HepG2 (cell line): Measurements from ENCODE around the gene LDB3. TPM values are rescaled to one million over a fixed set of nuclear protein-coding genes. Genes with fewer than 3 reads are reported as not detected.

Experiments
- ATAC-seq: fragments of 200-7000 bp; cut with Tn5 transposase; 3 replicates; pipeline ENCODE4 v1.9.1; 2020; ENCODE audit warnings: mild to moderate bottlenecking, moderate library complexity
- BruUV-seq: library from RNA; stranded (reverse); fragments of 400-500 nt; replicated peaks from 2 replicates; lab custom pipeline; 2021; lab: Mats Ljungman, UMichigan
- CTCF ChIA-PET: fragments of 300-600 bp; formaldehyde crosslinking; extraction: SDS; loops from one replicate; lab custom pipeline; 2021; ENCODE audit warnings: low total read pairs, inconsistent platforms, low intra/inter-chr PET ratio; lab: Yijun Ruan, JAX
- POLR2A ChIA-PET: fragments of 350-600 bp; sonication (Branson Sonifier 250); formaldehyde crosslinking; loops from one replicate; lab custom pipeline; 2020; ENCODE audit warnings: antibody characterized with exemption, inconsistent platforms; lab: Yijun Ruan, JAX
- DNase-seq: peaks from one replicate; pipeline ENCODE4 v3.0.0-alpha.2; 2015; ENCODE audit warnings: low spot score
- FAIRE-seq: peaks from 3 replicates; lab custom pipeline; 2011; peaks lifted over from hg19 to GRCh38; lab: Jason Lieb, UNC
- H2AFZ ChIP-seq: one replicate; pipeline ENCODE4 v1.6.1; 2011; ENCODE audit warnings: low read length, inconsistent platforms
- H3K27ac ChIP-seq: fragments of 300-600 bp; 3 replicates; pipeline ENCODE4 v1.8.0; 2011; ENCODE audit warnings: mixed run types, mild to moderate bottlenecking, mixed read lengths, low read length, inconsistent platforms; ENCODE audit not compliant: insufficient read depth; ENCODE audit errors: extremely low read length
- H3K27me3 ChIP-seq, 2 experiments: fragments of 200-600 bp in 1 of 2; 2 replicates in 1 of 2; 3 replicates in 1 of 2; pipeline versions ENCODE4 v1.6.0 to v1.8.0; 2011; ENCODE audit warnings: low read length in 2 of 2, mild to moderate bottlenecking in 2 of 2, moderate library complexity in 2 of 2, inconsistent platforms in 1 of 2; ENCODE audit not compliant: insufficient read depth in 2 of 2, control insufficient read depth in 1 of 2
- H3K36me3 ChIP-seq, 2 experiments: fragments of 200-600 bp in 1 of 2; replicated peaks in 1 of 2; 2 replicates in 1 of 2; 3 replicates in 1 of 2; pipeline versions ENCODE4 v1.5.1 to v1.8.0; 2011; ENCODE audit warnings: low read length in 2 of 2, inconsistent platforms in 1 of 2; ENCODE audit not compliant: insufficient read depth in 2 of 2, control insufficient read depth in 1 of 2
- H3K4me1 ChIP-seq: 2 replicates; pipeline ENCODE4 v1.5.1; 2012; ENCODE audit warnings: low read length, inconsistent platforms; ENCODE audit not compliant: insufficient read depth
- H3K4me2 ChIP-seq: 2 replicates; pipeline ENCODE4 v1.6.0; 2011; ENCODE audit warnings: low read depth, low read length, inconsistent platforms
- H3K4me3 ChIP-seq, 3 experiments: fragments of 200-600 bp in 1 of 3; sonication (generic), shearing (Covaris generic) in 1 of 3; replicated peaks in 1 of 3; 2 replicates each; pipeline ENCODE4 v1.5.1; 2011 to 2016; ENCODE audit warnings: low read length in 3 of 3, inconsistent platforms in 2 of 3, low read depth in 2 of 3, mild to moderate bottlenecking in 2 of 3, control low read depth in 1 of 3, mixed read lengths in 1 of 3; ENCODE audit not compliant: insufficient read depth in 1 of 3
- H3K79me2 ChIP-seq: one replicate; pipeline ENCODE4 v1.6.1; 2011; ENCODE audit warnings: low read length, inconsistent platforms; ENCODE audit not compliant: insufficient read depth
- H3K9ac ChIP-seq: 2 replicates; pipeline ENCODE4 v1.6.0; 2011; ENCODE audit warnings: mild to moderate bottlenecking, low read depth, low read length, inconsistent platforms; ENCODE audit not compliant: insufficient read depth
- H3K9me3 ChIP-seq: 2 replicates; pipeline ENCODE4 v1.5.1; 2012; ENCODE audit warnings: mild to moderate bottlenecking, low read length
- H4K20me1 ChIP-seq: 2 replicates; pipeline ENCODE4 v1.6.0; 2011; ENCODE audit warnings: inconsistent platforms, mild to moderate bottlenecking, low read length, moderate library complexity; ENCODE audit not compliant: insufficient read depth
- BRD4 ChIP-seq: sonication (generic); formaldehyde crosslinking; IDR thresholded peaks from 2 replicates; pipeline ENCODE4 v1.4.0; 2020; ENCODE audit warnings: missing genetic modification reagents
- FOSL1 ChIP-seq: sonication (generic); formaldehyde crosslinking; IDR thresholded peaks from 2 replicates; pipeline ENCODE4 v1.9.0; 2021; ENCODE audit warnings: missing genetic modification reagents, borderline replicate concordance
- GATA4 ChIP-seq: sonication (generic); IDR thresholded peaks from 2 replicates; pipeline ENCODE4 v1.6.1; 2016; ENCODE audit warnings: antibody characterized with exemption, low read depth, borderline replicate concordance
- HIC2 ChIP-seq: sonication (generic); formaldehyde crosslinking; IDR thresholded peaks from 2 replicates; pipeline ENCODE4 v1.9.0; 2022; ENCODE audit warnings: low read depth, missing genetic modification reagents
- KMT2A ChIP-seq: sonication (generic); formaldehyde crosslinking; IDR thresholded peaks from 2 replicates; pipeline ENCODE4 v1.4.0; 2020; ENCODE audit warnings: missing genetic modification reagents
- NCOR1 ChIP-seq: fragments of 200-600 bp; sonication (generic); IDR thresholded peaks from 2 replicates; pipeline ENCODE4 v1.7.0; 2017; ENCODE audit warnings: antibody characterized with exemption, low read length, borderline replicate concordance
- RORA ChIP-seq: sonication (generic); formaldehyde crosslinking; IDR thresholded peaks from 2 replicates; pipeline ENCODE4 v1.5.0; 2020; ENCODE audit warnings: mild to moderate bottlenecking, missing genetic modification reagents, moderate library complexity
- SMARCE1 ChIP-seq: fragments of 450-650 bp; IDR thresholded peaks from 2 replicates; pipeline ENCODE4 v1.6.1; 2017; ENCODE audit warnings: borderline replicate concordance
- ZNF33A ChIP-seq: sonication (generic); formaldehyde crosslinking; IDR thresholded peaks from 2 replicates; pipeline ENCODE4 v1.5.1; 2020; ENCODE audit warnings: missing genetic modification reagents, mild to moderate bottlenecking, moderate library complexity, borderline replicate concordance
- ZNF430 ChIP-seq: sonication (generic); formaldehyde crosslinking; IDR thresholded peaks from 2 replicates; pipeline ENCODE4 v1.9.0; 2021; ENCODE audit warnings: mild to moderate bottlenecking, missing genetic modification reagents
- ZNF784 ChIP-seq: sonication (generic); formaldehyde crosslinking; IDR thresholded peaks from 2 replicates; pipeline ENCODE4 v1.5.1; 2020; ENCODE audit warnings: missing genetic modification reagents, mild to moderate bottlenecking, borderline replicate concordance
- WGBS: methylation state at CpG from one replicate; pipeline ENCODE4 v1.1.6; 2017; ENCODE audit warnings: low lambda C conversion rate; 5-methylcytosine and 5-hydroxymethylcytosine counted together
- in situ Hi-C: cut with HindIII; loops from 2 replicates; pipeline ENCODE4 v1.10.0; 2017; ENCODE audit warnings: low pct_unique_long_range_greater_than_20kb; ENCODE audit not compliant: extremely low pct_ligation_motif_present
- intact Hi-C: fragments of 100-400 bp; cut with micrococcal nuclease; formaldehyde crosslinking; loops from one replicate; pipeline ENCODE4 v1.10.0; 2022; ENCODE audit not compliant: unreplicated experiment
- polyA plus RNA-seq, 8 experiments: library from polyadenylated mRNA; depleted of rRNA in 3 of 8; stranded (reverse) in 7 of 8; unstranded in 1 of 8; fragments of >200 nt; fragmentation: Illumina TruSeq in 4 of 8; extraction: Trizol in 4 of 8; gene quantifications; 2 replicates each; pipeline versions ENCODE4 v1.2.1 to v1.2.3, GENCODE V29; 2011 to 2016; ENCODE audit warnings: low read depth in 4 of 8, missing spikeins in 1 of 8, mixed read lengths in 1 of 8; ENCODE audit not compliant: insufficient read depth in 1 of 8
- total RNA-seq, 5 experiments: library from RNA; depleted of rRNA; stranded (reverse); fragments of >200 nt; fragmentation: Illumina TruSeq; extraction: Trizol; gene quantifications; 2 replicates each; pipeline ENCODE4 v1.2.3, GENCODE V29; 2016; ENCODE audit warnings: low read depth in 1 of 5
- TF ChIP-seq, protein P1 (sequence below): sonication (generic); formaldehyde crosslinking; IDR thresholded peaks from 2 replicates; pipeline ENCODE4 v1.4.0; 2020; ENCODE audit warnings: missing genetic modification reagents
- TF ChIP-seq, protein P2 (sequence below): IDR thresholded peaks from 2 replicates; pipeline ENCODE4 v1.6.1; 2012; ENCODE audit warnings: inconsistent platforms

The LDB3 gene
- total and polyA plus RNA-seq, 2 of the 13 experiments (the other 11 are each of a cell fraction or from before 2014, with no cell fraction given): not detected

DNA sequence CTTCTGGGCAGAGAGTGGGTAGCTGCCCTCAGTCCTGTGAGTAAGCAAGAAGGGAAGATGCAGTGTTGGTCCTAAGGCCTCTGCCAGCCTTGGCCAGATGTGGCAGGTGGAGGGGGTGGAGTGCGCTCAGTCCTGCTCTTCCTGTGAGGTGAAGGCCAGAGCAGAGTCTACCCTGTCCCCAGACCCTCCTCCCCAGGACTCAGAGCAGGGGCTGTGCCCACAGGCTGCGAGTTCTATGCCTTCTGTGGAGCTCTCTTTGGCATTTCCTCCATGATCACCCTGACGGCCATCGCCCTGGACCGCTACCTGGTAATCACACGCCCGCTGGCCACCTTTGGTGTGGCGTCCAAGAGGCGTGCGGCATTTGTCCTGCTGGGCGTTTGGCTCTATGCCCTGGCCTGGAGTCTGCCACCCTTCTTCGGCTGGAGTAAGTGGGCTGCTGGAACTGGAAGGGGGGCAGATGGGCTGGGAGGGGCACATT is 10.0 kb upstream of the LDB3 start (continued):
- no peak for TF ChIP-seq ZNF784 (CRISPR knock-in tag)

GRCh38 chr10:86658751-86659150 is 9.6 kb upstream of the LDB3 start:
- WGBS: 21% methylated on average over 2 of the region's 3 CpGs
- TF ChIP-seq ZNF33A (no peak), KMT2A (CRISPR knock-in tag) (no peak)

DNA sequence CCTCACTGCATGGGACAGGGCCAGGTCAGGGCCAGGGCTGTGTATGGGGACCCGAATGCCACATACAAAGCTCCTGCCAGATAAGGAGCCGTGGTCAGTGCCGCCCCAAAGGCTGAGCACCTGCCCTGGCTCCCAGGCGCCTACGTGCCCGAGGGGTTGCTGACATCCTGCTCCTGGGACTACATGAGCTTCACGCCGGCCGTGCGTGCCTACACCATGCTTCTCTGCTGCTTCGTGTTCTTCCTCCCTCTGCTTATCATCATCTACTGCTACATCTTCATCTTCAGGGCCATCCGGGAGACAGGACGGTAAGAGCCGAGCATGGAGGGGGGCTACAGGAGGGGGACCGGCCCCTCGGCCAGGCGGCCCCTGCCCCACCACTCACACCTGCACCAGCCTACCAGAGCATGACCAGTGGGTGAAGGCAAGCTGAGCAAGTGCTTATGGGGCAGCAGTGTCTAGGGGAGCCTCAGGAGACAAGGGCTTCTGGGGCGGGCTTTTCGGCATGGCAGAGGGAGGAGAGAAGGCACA is 9.1 kb upstream of the LDB3 start:
- POLR2A ChIA-PET: no interaction called here
- intact Hi-C loops: no loop called here
- H3K4me3 ChIP-seq: no peak overlapping the region
- ATAC-seq: no peak
- no TSS peak for BruUV-seq
- no peaks in the 10 kb centered on the region for H3K79me2 ChIP-seq
- CTCF ChIA-PET: no interaction called here
- FAIRE-seq: no peak
- no peak overlapping the region for H3K4me2 ChIP-seq
- no peak overlapping the region for H3K9ac ChIP-seq
- DNase-seq: no peak
- H2AFZ ChIP-seq: no peak overlapping the region
- H3K9me3 ChIP-seq: no peaks in the 10 kb centered on the region
- H3K4me1 ChIP-seq: no peaks in the 10 kb centered on the region
- no peak overlapping the region for H3K27ac ChIP-seq
- H4K20me1 ChIP-seq: no peaks in the 10 kb centered on the region
- no peaks in the 10 kb centered on the region for H3K36me3 ChIP-seq
- H3K27me3 ChIP-seq: peaks cover 21 to 63% of the 10 kb centered on the region in 2 experiments
- WGBS: 35% methylated on average over 8 of the region's 19 CpGs
- in situ Hi-C loops: no loop called here
- TF ChIP-seq FOSL1 (CRISPR knock-in tag) (no peak), NCOR1 (no peak), SMARCE1 (no peak), ZNF430 (no peak), GATA4 (no peak), BRD4 (CRISPR knock-in tag) (no peak), HIC2 (no peak), RORA (CRISPR knock-in tag) (no peak)
- TF ChIP-seq, protein P1, sequence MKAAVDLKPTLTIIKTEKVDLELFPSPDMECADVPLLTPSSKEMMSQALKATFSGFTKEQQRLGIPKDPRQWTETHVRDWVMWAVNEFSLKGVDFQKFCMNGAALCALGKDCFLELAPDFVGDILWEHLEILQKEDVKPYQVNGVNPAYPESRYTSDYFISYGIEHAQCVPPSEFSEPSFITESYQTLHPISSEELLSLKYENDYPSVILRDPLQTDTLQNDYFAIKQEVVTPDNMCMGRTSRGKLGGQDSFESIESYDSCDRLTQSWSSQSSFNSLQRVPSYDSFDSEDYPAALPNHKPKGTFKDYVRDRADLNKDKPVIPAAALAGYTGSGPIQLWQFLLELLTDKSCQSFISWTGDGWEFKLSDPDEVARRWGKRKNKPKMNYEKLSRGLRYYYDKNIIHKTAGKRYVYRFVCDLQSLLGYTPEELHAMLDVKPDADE (CRISPR knock-in tag): no peak
- TF ChIP-seq, protein P2, sequence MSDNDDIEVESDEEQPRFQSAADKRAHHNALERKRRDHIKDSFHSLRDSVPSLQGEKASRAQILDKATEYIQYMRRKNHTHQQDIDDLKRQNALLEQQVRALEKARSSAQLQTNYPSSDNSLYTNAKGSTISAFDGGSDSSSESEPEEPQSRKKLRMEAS: no peak

More at GRCh38 chr10:86658751-86659150, 9.6 kb upstream of the LDB3 start:
- H3K9ac ChIP-seq: no peak overlapping the region
- no TSS peak for BruUV-seq
- H3K9me3 ChIP-seq: no peaks in the 10 kb centered on the region
- H3K4me1 ChIP-seq: no peaks in the 10 kb centered on the region
- no peaks in the 10 kb centered on the region for H4K20me1 ChIP-seq
- in situ Hi-C loops: no loop called here
- no peak overlapping the region for H3K4me2 ChIP-seq
- H3K27me3 ChIP-seq: peaks cover 21 to 61% of the 10 kb centered on the region in 2 experiments
- ChIA-PET POLR2A (no interaction called here), CTCF (no interaction called here)
- no peaks in the 10 kb centered on the region for H3K79me2 ChIP-seq
- no peak overlapping the region for H3K27ac ChIP-seq
- no peak overlapping the region for H3K4me3 ChIP-seq
- no peaks in the 10 kb centered on the region for H3K36me3 ChIP-seq
- intact Hi-C loops: no loop called here
- DNase-seq: no peak
- no peak overlapping the region for H2AFZ ChIP-seq
- ATAC-seq: no peak
- FAIRE-seq: no peak
